Measurements from ENCODE around the gene SEC11A.
"Not testable (repeated sequence)": the region's sequence is repeated elsewhere in the genome, so short reads cannot be mapped to it uniquely, and the experiment has no call there.

The SEC11A gene

DNA sequence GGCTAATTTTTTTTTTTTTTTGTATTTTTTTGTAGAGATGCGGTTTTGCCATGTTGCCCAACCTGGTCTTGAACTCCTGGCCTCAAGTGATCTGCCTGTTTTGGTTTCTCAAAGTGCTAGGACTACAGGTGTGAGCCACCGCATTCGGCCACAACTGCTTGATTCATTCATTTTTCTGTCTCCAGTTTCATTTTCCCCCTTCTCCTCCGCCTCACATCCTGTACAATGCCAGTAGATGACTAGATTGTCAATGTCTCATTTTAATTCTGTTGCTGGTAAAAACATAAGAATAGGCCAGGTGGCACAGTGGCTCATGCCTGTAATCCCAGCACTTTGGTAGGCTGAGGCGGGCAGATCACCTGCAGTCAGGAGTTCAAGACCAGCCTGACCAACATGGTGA is 20.4 kb upstream of the SEC11A start:
- DNase-seq: peak; percentile 46

DNA sequence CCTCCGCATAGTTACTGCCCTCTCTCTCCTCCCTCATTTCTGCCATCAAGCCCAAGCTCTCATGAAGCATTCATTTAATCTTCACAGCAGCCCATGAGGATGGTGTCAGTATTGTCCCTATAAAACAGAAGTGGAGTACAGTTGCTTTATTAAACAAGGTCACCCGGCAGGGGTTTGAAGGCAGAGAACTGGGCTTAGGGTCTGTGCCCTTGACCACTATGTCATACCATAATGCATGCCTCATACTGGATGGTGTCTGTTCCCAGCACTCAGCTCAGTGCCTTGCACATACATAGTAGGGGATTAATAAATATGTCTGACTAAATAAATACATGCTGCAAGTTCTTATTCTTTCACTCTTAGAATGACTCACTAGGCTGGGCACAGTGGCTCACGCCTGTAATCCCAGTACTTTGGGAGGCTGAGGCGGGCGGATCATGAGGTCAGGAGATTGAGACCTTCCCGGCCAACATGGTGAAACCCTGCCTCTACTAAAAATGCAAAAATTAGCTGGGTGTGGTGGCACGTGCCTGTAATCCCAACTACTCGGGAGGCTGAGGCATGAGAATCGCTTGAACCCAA is 19.6 kb upstream of the SEC11A start:
- not testable (repeated sequence) for DNase-seq

DNA sequence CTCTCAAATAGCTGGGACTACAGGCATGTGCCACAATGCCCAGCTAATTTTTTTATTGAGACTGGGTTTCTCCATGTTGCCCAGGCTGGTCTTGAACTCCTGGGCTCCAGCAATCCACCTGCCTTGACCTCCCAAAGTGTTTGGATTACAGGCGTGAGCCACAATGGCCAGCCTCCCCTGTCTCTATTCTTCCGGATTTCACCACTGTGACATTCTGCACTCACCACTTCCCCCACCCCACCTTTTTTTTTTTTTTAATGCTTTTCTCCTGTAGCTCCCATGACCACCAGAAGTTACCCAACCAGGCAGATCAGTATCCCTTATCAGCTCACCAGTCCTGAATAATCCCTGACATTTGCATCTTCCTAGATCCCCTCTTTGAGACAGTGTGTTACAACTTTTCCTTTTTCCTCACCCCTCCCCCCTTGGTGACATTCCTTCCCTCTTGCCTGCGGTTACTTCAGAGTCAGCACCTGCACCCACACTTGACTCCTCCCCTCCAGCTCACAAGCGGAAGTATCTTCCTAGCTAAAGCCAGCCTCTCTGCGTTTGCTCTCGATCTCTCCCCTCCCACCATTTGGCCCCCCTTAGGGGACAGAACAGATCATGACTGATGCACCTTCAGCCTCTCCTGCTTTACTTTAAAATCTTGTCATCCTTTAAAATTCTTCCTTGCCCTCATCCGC is 19.0 kb upstream of the SEC11A start:
- DNase-seq: peak; percentile 54

DNA sequence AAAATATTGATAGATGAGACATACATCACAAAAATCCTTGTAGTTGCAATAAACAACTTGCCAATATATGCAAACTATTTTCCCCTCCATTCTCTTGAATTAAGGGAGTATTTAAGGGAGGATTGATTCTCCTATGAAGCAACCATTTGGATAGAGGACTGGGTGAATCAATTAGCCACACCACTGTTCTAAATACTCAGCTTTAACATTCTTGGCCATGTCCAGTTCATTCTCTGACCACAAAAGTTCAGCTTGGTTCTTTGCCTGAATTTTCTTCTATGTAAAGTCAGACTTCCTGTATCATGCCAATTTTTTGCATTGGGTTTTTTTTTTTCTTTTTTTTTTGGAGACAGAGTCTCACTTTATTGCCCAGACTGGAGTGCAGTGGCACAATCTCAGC is 15.8 kb upstream of the SEC11A start:
- DNase-seq: no peak

DNA sequence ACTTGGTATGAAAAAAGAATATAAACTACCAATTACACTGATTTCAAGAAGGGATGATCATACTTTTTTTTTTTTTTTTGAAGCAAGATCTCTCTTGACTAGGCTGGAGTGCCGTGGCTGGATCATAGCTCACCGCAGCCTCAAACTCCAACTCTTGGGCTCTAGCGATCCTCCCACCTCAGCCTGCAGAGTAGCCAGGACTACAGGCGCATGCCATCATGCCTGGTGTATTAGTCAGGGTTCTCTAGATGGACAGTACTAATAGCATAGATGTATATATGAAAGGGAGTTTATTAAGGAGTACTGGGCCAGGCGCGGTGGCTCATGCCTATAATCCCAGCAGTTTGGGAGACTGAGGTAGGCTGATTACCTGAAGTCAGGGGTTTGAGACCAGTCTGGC is 11.5 kb upstream of the SEC11A start:
- no peak for DNase-seq

DNA sequence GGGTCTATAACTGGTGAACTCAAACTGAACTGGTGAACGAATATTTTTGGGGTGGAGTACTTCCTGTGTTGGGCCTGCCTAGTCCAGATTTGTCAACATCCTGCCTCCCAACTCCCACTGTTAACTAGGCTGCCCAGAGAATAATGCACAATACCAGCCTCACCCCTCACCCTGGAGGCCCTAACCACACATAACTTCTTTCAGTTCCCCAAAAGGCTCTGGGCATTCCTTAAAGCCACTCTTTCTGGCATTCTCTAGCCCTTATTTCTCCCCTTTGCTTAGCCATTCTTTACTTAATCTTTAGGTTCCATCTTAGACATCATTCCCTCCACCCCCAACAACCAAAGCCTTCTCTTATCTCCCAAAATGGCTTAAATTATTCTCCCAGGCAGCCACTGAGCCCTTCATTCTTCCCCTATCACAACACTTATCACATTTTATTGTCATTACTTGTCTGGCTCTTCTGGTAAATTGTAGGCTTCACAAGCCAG is 9.1 kb upstream of the SEC11A start:
- DNase-seq: no peak

DNA sequence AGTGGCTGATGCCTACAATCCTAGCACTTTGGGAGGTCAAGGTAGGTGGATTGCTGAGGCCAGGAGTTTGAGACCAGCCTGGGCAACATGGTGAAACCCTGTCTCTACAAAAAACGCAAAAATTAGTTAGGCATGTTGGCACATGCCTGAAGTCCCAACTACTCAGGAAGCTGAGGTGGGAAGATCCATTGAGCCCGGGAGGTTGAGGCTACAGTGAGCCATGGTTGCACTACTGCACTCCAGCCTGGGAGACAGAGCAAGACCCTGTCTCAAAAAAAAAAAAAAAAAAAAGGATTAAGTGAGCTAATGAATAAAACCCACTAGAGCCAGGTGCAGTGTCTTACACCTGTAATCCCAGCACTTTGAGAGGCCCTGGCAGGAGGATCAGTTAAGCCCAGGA is 6.7 kb upstream of the SEC11A start:
- DNase-seq: no peak

GRCh38 chr15:84721371-84721770 is 5.4 kb upstream of the SEC11A start:
- DNase-seq: no peak

GRCh38 chr15:84715441-84716035 is 401 bp downstream of the SEC11A start:
- DNase-seq: peak; percentile 30

- DNase-seq: no peak
Observed at GRCh38 chr15:84714821-84715220, 1.1 kb downstream of the SEC11A start.

DNA sequence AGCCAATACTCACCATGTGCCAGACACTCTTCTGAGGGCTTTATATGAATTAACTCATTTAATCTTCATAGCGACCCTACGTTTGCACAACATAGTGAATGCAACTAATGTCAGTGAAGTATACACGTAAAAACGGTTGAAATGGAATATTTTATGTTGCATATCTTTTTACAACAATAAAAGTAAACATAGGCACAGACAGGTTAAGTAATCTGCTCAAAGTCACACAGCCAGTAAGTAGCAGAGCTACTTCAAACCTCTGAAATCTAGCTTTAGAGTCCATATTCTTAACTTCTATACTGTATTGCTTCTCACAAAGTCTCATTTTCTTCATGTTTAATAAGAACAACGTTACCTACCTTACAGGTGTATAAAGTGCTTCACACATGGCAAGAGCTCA is 1.6 kb downstream of the SEC11A start:
- DNase-seq: no peak

GRCh38 chr15:84703808-84704207 is 12.1 kb downstream of the SEC11A start:
- DNase-seq: no peak

- no peak for DNase-seq
Observed at GRCh38 chr15:84702961-84703482, 12.9 kb downstream of the SEC11A start.

- no peak for DNase-seq
Observed at GRCh38 chr15:84699538-84700191, 16.3 kb downstream of the SEC11A start.

DNA sequence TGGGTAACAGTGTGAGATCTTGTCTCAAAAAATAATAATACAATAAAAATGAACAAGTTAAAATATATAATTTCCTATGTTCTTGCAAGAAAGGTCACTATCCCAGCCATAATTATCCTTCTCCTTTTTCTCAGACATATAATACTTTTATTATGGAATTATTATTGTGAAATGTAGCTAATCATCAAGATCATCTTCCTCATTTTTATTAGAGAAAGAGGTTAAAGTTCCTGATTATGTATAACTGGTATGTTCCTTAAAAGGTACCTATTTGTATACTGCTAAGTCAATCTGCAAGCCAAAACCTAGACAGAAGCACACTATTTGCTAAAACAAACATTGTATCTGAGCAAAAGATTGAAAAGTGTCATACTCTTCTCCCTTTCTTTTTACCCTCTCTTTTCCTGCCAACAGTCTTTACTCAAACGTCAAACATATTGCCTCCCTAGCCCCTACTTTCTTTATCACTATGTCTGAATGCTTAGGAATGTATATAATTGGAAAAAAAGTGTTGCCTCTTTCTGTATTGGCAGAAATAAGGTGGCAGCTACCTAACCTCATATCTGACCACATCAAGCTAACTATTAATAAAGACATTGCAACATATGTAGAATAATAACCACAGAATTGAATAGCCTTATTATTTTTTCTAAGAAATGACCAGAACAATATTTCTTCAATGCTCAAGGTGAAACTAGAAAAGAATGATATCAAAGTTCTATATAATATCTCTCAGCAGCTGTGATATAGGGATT is 18.5 kb downstream of the SEC11A start:
- no peak for DNase-seq

DNA sequence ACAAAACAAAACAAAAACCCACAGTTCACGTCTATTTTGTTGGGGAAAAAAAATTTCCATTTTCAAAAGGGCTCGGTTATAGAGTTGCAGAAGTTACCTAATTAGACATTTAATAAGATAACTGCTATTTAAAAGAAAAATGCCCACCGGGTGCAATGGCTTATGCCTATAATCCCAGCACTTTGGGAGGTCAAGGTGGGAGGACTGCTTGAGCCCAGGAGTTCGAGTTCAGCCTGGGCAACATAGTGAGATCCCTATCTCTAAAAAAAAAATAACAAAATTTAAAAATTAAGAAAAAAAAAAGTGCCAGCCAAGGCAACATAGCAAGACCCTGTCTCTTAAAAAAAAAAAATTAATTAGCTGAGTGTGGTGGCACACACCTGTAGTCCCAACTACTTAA is 19.2 kb downstream of the SEC11A start:
- DNase-seq: no peak

DNA sequence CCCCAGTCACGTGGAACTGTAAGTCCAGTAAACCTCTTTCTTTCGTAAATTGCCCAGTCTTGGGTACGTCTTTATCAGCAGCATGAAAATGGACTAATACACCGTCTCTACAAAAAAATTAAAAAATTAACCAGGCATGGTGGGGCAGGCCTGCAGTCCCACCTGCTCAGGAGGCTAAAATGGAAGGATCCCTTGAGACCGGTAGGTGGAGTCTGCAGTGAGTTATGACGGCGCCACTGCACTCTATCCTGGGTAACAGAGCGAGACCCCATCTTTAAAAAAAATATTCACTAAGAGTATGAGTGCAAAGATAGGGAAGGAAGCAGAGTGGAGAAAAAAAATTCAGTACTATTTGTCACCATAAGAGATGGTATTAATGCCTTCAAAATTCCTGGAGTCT is 25.6 kb downstream of the SEC11A start:
- no peak for DNase-seq

GRCh38 chr15:84689858-84690257 is 26.1 kb downstream of the SEC11A start:
- DNase-seq: no peak

- not testable (repeated sequence) for DNase-seq
Observed at GRCh38 chr15:84686446-84686845, 29.5 kb downstream of the SEC11A start.

- no peak for DNase-seq
Observed at GRCh38 chr15:84685304-84685703, 30.6 kb downstream of the SEC11A start.

DNA sequence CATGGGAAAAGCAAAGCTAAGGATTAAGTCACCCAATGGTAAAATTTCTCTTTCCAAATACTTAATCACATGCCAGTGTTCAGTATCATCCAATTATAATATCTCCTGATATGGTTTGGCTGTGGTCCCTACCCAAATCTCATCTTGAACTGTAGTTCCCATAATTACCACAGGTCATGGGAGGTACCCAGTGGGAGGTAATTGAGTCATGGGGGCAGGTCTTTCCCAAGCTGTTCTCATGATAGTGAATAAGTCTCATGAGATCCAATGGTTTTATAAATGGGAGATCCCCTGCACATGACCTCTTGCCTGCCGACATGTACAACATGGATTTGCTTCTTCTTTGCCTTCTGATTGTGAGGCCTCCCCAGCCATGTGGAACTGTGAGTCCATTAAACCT is 31.8 kb downstream of the SEC11A start:
- DNase-seq: no peak

DNA sequence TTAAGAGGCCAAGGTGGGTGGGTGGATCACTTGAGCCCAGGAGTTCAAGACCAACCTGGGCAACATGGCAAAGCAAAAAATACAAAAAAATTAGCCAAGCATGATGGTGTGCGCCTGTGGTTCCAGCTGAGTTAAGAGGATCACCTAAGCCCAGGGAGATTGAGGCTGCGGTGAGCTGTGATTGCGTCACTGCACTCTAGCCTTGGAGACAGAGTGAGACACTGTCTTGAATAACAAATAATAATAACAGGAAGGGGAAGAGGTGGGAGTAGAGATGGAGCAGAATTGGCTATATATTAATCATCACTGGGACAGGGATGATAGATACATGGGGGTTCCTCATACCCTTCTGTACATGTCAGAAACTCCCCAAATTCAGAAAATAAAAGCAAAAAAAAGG is 34.1 kb downstream of the SEC11A start:
- peak; percentile 53 for DNase-seq

GRCh38 chr15:84671211-84671610 is 44.7 kb downstream of the SEC11A start:
- no peak for DNase-seq
